HG03159 (cell line): ENCODE results near the gene TPST2.
"Not testable (repeated sequence)": the region's sequence is repeated elsewhere in the genome, so short reads cannot be mapped to it uniquely, and the experiment has no call there.

Source experiments
- ATAC-seq: cut with Tn5 transposase; IDR thresholded peaks from one replicate; pipeline ENCODE4 v1.9.1; 2021; ENCODE audit warnings: mild to moderate bottlenecking, moderate library complexity; ENCODE audit not compliant: unreplicated experiment

The TPST2 gene

GRCh38 chr22:26589845-26590736, at the start of gene TPST2:
Gene TPST2, minus strand, starts transcription at chr22:26590132. Its CDS starts 48,502 bp downstream, at chr22:26541630.
- ATAC-seq: peak; percentile 55

DNA sequence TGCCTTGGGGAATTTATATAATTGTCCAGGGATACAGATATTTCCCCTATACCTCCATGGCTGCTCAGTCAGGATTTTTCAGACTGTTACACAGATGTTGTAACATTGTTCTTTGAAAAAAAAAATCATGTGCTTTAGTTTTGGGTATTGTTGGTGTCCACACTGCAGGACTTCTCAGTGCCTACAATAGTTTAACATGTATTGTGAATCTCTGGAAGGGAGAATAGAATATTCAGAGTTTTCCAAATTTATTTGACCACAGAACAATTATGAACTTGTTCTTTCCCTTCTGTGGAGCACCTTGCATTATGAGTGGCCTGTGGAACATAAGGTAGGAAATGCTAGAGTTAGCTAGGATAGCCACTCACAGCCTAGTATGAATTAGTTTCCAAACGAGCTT, 46.4 kb upstream of the TPST2 start:
- no peak for ATAC-seq

DNA sequence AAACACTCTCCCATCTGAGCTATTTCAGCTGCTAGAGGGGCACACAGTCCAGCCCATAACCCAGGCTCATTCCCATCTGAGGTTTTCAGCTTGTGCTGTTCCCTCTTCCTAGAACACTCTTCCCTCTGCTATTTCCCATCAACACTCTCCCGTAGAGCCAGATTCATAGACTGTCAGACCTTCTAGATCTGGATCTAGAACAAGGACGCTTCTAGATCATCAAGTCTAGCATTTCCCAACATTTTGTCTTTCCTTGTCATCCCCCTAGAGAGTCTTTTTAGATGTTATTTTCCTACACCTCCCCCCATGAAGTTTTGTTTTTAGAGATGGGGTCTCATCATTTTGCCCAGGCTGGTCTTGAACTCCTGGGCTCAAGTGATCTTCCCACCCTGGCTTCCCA, 45.2 kb upstream of the TPST2 start:
- no peak for ATAC-seq

- no peak for ATAC-seq
Measured at GRCh38 chr22:26634189-26634588, 44.3 kb upstream of the TPST2 start.

DNA sequence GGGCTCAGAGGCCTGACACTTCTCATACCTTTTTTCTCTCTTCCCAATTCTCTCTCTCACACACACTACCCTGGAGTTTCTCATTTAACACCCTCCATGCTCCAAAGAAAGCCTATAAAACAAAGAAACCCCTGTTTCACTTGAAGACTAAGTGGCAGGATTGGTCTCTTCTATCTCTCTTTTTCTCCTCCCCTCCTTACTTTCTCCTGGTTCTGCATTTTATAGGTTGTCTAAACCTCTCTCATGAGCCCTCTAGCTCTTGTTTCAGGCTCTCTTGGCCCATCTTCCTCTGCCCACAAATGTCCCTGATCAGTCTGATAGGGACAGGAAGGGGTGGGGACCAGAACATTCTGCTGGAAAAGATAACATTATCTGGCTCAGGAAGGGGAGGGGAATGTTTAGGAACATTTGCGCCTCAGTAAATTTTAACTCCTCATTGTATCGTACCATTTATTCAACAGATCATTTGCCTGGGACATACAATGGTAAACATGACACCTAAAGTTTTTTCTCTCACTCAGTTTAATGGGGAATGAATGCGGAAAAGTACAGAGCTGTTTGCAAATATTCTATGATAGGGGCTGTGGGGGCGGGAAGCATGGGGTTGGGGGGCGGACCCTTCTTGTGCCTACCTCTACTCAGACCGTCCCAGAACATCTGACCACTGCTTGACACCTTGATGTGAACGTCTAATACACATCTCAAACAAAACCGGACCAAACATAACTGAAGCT, 42.7 kb upstream of the TPST2 start:
- ATAC-seq: no peak

- no peak for ATAC-seq
Measured at GRCh38 chr22:26631282-26631681, 41.4 kb upstream of the TPST2 start.

GRCh38 chr22:26629988-26630761, 40.2 kb upstream of the TPST2 start:
- no peak for ATAC-seq

DNA sequence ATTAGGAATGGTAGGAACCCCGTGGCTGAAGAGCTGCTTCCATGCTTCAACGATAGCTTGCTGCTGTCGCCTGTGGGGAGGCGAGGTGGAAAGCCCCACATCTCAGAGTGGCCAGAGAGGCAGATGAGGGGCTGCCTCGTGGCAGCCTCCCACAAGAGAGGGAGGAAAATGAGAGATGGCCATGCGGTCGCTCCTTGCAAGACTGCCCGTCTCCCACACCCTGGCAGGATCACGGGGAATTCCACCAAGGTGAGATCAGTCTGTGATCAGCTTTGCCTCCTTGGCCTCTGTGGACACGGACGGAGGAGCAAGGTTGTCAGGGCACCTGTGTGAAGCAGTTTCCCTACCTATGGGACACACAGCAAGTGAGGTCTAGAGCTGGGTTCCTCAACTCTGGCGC, 34.9 kb upstream of the TPST2 start:
- ATAC-seq: no peak

DNA sequence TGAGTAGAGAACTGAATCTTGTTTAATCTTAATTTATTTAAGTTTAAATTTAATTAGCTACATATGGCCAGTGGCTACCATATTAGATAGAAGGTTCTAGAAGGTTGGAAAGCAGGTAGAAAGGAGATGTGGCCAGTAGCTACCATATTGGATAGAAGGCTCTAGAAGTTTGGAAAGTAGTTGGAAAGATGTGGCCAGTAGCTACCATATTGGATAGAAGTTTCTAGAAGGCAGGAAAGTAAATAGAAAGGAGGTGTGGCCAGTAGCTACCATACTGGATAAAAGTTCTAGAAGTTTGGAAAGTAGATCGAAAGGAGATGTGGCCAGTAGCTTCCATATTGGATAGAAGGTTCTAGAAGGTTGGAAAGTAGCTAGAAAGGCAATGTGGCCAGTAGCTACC, 34.1 kb upstream of the TPST2 start:
- ATAC-seq: no peak

GRCh38 chr22:26621663-26622062, 31.7 kb upstream of the TPST2 start, which contains the start of gene CRYBA4:
Gene CRYBA4, plus strand, starts transcription at chr22:26621963. Its CDS starts 634 bp downstream, at chr22:26622597.
- ATAC-seq: no peak

DNA sequence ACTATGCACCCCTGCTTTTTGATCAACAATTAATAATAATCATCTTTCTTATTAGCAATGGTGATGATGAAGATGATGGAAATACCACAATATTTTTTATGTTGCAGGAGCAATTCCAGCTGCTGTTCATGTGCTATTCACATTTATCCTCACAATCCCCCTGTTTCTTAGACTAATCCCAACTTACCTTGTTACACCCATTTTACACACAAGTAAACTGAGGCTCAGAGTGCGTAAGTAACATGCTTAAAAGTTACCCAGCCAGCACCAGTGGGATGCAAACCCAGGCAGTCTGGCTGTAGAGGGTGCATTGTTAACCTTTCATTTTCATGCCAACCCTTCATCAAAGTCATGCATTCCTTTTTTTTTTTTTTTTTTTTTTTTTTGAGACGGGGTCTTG, 30.3 kb upstream of the TPST2 start:
- ATAC-seq: no peak

GRCh38 chr22:26619510-26619909, 29.6 kb upstream of the TPST2 start:
- no peak for ATAC-seq

GRCh38 chr22:26618455-26618854, 28.5 kb upstream of the TPST2 start:
- no peak for ATAC-seq

- no peak for ATAC-seq
Measured at GRCh38 chr22:26617271-26618199, 27.6 kb upstream of the TPST2 start, which contains the start of gene CRYBB1. Gene CRYBB1, minus strand, starts transcription at chr22:26618027. Its CDS starts 1,708 bp downstream, at chr22:26616319.

DNA sequence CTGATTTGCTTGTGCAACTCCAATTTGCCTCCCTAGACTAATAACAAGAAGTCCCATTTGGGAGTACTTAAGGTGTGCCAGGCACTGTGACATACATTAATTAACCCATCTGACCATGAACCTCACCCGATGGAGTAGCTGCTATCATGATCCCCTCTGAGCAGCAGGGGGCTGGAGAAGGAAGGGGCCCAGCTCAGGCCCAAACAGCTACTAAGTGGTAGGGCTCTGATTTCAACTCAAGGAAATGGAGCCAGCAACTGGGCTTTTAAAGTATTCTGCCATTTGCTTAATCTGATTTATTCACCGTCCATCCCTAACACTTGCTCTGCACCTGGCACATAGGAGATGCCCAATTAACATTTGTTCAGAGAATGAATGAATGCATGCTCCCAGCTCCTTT, 26.7 kb upstream of the TPST2 start:
- ATAC-seq: no peak

- ATAC-seq: no peak
Measured at GRCh38 chr22:26615830-26616435, 26.0 kb upstream of the TPST2 start.

DNA sequence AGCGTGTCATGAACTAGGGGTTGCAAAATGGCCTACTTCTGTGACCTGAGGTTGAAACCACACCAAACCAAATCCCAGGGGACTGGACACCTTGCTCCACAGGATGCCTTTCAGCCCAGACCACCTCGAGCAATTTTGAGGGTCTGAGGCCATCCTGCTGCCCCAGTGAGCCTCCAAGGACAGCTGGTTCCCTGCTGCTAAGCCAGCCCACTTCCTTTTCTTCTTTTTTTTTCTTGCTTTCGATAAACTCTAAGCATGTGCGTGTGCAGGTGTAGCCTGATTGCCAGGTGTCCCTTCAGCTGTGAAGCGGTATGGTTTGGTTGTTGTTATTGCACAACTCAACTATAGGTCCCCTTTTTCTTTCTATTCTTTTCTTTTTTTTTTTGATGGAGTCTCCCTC, 25.2 kb upstream of the TPST2 start:
- peak; percentile 59 for ATAC-seq

- no peak for ATAC-seq
Measured at GRCh38 chr22:26614322-26614721, 24.4 kb upstream of the TPST2 start.

GRCh38 chr22:26613753-26614152, 23.8 kb upstream of the TPST2 start:
- not testable (repeated sequence) for ATAC-seq

GRCh38 chr22:26612652-26613051, 22.7 kb upstream of the TPST2 start:
- ATAC-seq: no peak
